Measurements from ENCODE around the gene PRKCSH. TPM values are rescaled to one million over a fixed set of nuclear protein-coding genes. Genes with fewer than 3 reads are reported as not detected.

Gene PRKCSH
- total RNA-seq, 1 experiment from 2014 or later, result 425 TPM

DNA sequence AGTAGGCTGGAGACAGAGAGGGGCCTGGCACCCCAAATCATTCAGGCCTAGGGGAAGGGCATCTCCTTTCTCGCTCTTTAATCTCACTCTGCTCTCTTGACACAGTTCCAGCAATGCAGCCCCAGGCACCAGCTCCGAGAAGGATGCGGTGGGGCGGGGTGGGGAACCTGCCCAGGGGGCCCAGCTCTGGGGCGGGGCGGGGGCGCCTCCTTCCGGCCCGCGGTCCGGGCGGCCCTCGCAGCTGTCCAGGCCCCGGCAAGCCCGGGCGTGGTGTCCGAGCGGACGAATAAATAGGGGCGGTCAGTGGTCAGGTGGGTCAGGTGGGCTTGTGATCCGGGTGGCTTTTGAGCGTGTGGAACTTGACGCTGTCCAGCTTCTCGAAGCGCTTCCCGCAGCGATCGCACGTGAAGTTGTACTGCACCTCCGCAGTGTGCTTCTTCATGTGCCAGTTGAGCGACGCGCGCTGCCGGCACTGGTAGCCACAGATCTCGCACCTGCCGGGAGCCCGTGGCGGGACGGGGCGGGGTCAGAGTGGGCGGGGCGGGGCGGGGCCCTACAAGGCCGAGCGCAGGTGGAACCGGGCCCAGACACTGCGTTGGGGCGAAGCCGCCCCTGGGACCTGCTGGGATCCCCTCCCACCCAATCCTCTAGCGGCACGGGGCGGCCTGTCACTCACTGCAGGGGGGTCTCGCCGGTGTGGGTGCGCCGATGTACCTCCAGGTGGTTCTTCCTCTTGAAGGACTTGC, 48.1 kb downstream of the PRKCSH start:
- no peak overlapping the region for H3K4me3 ChIP-seq (replicated peaks in 1 of 2; ENCODE audit: low read depth in 1 of 2, low read length in 2 of 2)
- no peak overlapping the region for H3K4me2 ChIP-seq (ENCODE audit: low read length)
- H2AFZ ChIP-seq (ENCODE audit: low read depth, low read length, poor library complexity, severe bottlenecking), result no peak overlapping the region
- no TSS peak for BruUV-seq (replicated peaks)
- ChIA-PET CTCF (interaction anchor here (0.6 to 1.9 kb wide), 4 partner anchors 15 to 522 kb away, joined by 3 to 14 read pairs (median 10); no protein-coding TSS in a partner anchor), RAD21 (ENCODE audit: low non-redundant PET in 1 of 2, low total read pairs in 2 of 2, uncharacterized antibody in 2 of 2, unreplicated experiment in 2 of 2) (no interaction called here), POLR2A (no interaction called here)
- TF ChIP-seq, protein P1, sequence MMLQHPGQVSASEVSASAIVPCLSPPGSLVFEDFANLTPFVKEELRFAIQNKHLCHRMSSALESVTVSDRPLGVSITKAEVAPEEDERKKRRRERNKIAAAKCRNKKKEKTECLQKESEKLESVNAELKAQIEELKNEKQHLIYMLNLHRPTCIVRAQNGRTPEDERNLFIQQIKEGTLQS (IDR thresholded peaks at IDR 0.05), result no peak
- TF ChIP-seq JUND (IDR thresholded peaks at IDR 0.05) (no peak), POLR2AphosphoS5 (IDR thresholded peaks at IDR 0.05; ENCODE audit: low read depth, low read length) (no peak), YY1 (IDR thresholded peaks at IDR 0.05; ENCODE audit: extremely low read depth, insufficient replicate concordance, low read depth, low read length) (no peak), SIN3A (IDR thresholded peaks at IDR 0.05; ENCODE audit: low read depth) (no peak), SP1 (IDR thresholded peaks at IDR 0.05; ENCODE audit: low read depth) (no peak), CBX3 (IDR thresholded peaks at IDR 0.05; ENCODE audit: low read depth) (no peak), ZFX (IDR thresholded peaks at IDR 0.05) (no peak), SRF (IDR thresholded peaks at IDR 0.05; ENCODE audit: low read depth) (no peak)
- TF ChIP-seq, protein P2, sequence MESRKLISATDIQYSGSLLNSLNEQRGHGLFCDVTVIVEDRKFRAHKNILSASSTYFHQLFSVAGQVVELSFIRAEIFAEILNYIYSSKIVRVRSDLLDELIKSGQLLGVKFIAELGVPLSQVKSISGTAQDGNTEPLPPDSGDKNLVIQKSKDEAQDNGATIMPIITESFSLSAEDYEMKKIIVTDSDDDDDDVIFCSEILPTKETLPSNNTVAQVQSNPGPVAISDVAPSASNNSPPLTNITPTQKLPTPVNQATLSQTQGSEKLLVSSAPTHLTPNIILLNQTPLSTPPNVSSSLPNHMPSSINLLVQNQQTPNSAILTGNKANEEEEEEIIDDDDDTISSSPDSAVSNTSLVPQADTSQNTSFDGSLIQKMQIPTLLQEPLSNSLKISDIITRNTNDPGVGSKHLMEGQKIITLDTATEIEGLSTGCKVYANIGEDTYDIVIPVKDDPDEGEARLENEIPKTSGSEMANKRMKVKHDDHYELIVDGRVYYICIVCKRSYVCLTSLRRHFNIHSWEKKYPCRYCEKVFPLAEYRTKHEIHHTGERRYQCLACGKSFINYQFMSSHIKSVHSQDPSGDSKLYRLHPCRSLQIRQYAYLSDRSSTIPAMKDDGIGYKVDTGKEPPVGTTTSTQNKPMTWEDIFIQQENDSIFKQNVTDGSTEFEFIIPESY (IDR thresholded peaks at IDR 0.05; ENCODE audit: extremely low read depth, insufficient replicate concordance, low read length), result no peak
- peaks cover 0 to 3% of the 10 kb centered on the region in 2 experiments; a peak in 1 of 4 replicates for H3K4me1 ChIP-seq (ENCODE audit: control insufficient read depth in 1 of 2, insufficient read depth in 2 of 2, low read length in 2 of 2)
- H3K36me3 ChIP-seq (ENCODE audit: control insufficient read depth in 1 of 2, insufficient read depth in 2 of 2, low read length in 2 of 2), result no peaks in the 10 kb centered on the region
- no peaks in the 10 kb centered on the region for H3K79me2 ChIP-seq (ENCODE audit: insufficient read depth, low read length)
- ATAC-seq (no peak), DNase-seq (ENCODE audit: low read depth, low spot score) (no peak)
- no peaks in the 10 kb centered on the region for H3K9me3 ChIP-seq (ENCODE audit: control insufficient read depth in 1 of 2, insufficient read depth in 1 of 2, low read depth in 1 of 2, low read length in 2 of 2)
- H4K20me1 ChIP-seq (ENCODE audit: insufficient read depth), result no peaks in the 10 kb centered on the region
- no peaks in the 10 kb centered on the region for H3K9me2 ChIP-seq (ENCODE audit: insufficient read depth)
- no peaks in the 10 kb centered on the region for H3K27me3 ChIP-seq (ENCODE audit: insufficient read depth, low read length)
- H3K27ac ChIP-seq (ENCODE audit: low read depth, low read length), result no peak overlapping the region
- intact Hi-C loops (cut with micrococcal nuclease), result loop anchor here (2.0 kb wide), 1 partner anchor 189 kb away; no protein-coding TSS in a partner anchor
- no peak overlapping the region for H3K9ac ChIP-seq (ENCODE audit: low read length)

Data from HCT116 (cell line).